HG02970 (cell line): ENCODE results near the gene SKIC3.

Experiments used
- ATAC-seq: cut with Tn5 transposase; IDR thresholded peaks from one replicate; pipeline ENCODE4 v1.9.1; 2021; ENCODE audit warnings: mild to moderate bottlenecking, moderate library complexity, moderate number of reproducible peaks; ENCODE audit not compliant: unreplicated experiment, low FRiP score

Gene SKIC3

GRCh38 chr5:95532415-95532814, 22.4 kb downstream of the SKIC3 start:
- no peak for ATAC-seq

- ATAC-seq, result no peak
Observed at GRCh38 chr5:95531491-95531890, 23.3 kb downstream of the SKIC3 start.

GRCh38 chr5:95530416-95530815, 24.4 kb downstream of the SKIC3 start:
- no peak for ATAC-seq

- no peak for ATAC-seq
Observed at GRCh38 chr5:95528565-95528964, 26.2 kb downstream of the SKIC3 start.

- ATAC-seq, result no peak
Observed at GRCh38 chr5:95526871-95527270, 27.9 kb downstream of the SKIC3 start.

GRCh38 chr5:95524423-95524822, 30.4 kb downstream of the SKIC3 start:
- ATAC-seq, result no peak

GRCh38 chr5:95520206-95520605, 34.6 kb downstream of the SKIC3 start:
- no peak for ATAC-seq

- ATAC-seq, result no peak
Observed at GRCh38 chr5:95519681-95520080, 35.1 kb downstream of the SKIC3 start.

- no peak for ATAC-seq
Observed at GRCh38 chr5:95519151-95519550, 35.6 kb downstream of the SKIC3 start.

- no peak for ATAC-seq
Observed at GRCh38 chr5:95518417-95518816, 36.4 kb downstream of the SKIC3 start.

- no peak for ATAC-seq
Observed at GRCh38 chr5:95511606-95512005, 43.2 kb downstream of the SKIC3 start.

- ATAC-seq, result no peak
Observed at GRCh38 chr5:95508550-95508949, 46.2 kb downstream of the SKIC3 start.
